ENCODE results near the gene HEPHL1. TPM values are rescaled to one million over a fixed set of nuclear protein-coding genes. Genes with fewer than 3 reads are reported as not detected.

Gene HEPHL1
- total RNA-seq, 1 donor from 2014 or later, result 0.02 TPM

- Histone ChIP-seq H4K20me1 (ENCODE audit: low read depth) (peaks cover 88% of the 10 kb centered on the region), H3F3A (ENCODE audit: low read depth) (peaks cover 6% of the 10 kb centered on the region), H3K36me3 (no peaks in the 10 kb centered on the region), H3K4me3 (no peak overlapping the region), H3K4me2 (no peak overlapping the region), H3K79me2 (ENCODE audit: low read depth) (peaks cover 100% of the 10 kb centered on the region), H3K27me3 (no peaks in the 10 kb centered on the region), H3K9ac (no peak overlapping the region), H3K4me1 (peaks cover 35% of the 10 kb centered on the region), H2AFZ (replicated peaks) (no peak overlapping the region), H3K9me3 (ENCODE audit: low read depth) (no peaks in the 10 kb centered on the region), H3K27ac (no peak overlapping the region)
- H3K27me3 Mint-ChIP-seq (ENCODE audit: insufficient read depth, low read depth), result peaks cover 2% of the 10 kb centered on the region
- H3K27ac Mint-ChIP-seq, result no peak overlapping the region
- TF ChIP-seq CTCF (IDR thresholded peaks at IDR 0.05) (no peak), EZH2 (IDR thresholded peaks at IDR 0.05) (no peak), EZH2phosphoT487 (IDR thresholded peaks at IDR 0.05) (no peak)
- DNase-seq (ENCODE audit: low spot score), result no peak
- H3K36me3 Mint-ChIP-seq, result no peaks in the 10 kb centered on the region
- no peak overlapping the region for H3K4me3 Mint-ChIP-seq
- H3K4me1 Mint-ChIP-seq, result peaks cover 48% of the 10 kb centered on the region
- no peaks in the 10 kb centered on the region for H3K9me3 Mint-ChIP-seq
Observed at GRCh38 chr11:94144664-94145063, 123.5 kb downstream of the HEPHL1 start.

GRCh38 chr11:94145431-94145830 is 124.3 kb downstream of the HEPHL1 start:
- no peak overlapping the region for H3K4me3 Mint-ChIP-seq
- Histone ChIP-seq H3K36me3 (no peaks in the 10 kb centered on the region), H3F3A (ENCODE audit: low read depth) (peaks cover 6% of the 10 kb centered on the region), H3K27ac (no peak overlapping the region), H2AFZ (replicated peaks) (no peak overlapping the region), H4K20me1 (ENCODE audit: low read depth) (peaks cover 88% of the 10 kb centered on the region), H3K27me3 (no peaks in the 10 kb centered on the region), H3K4me1 (peaks cover 30% of the 10 kb centered on the region), H3K79me2 (ENCODE audit: low read depth) (peaks cover 100% of the 10 kb centered on the region), H3K9ac (no peak overlapping the region), H3K4me3 (no peak overlapping the region), H3K9me3 (ENCODE audit: low read depth) (no peaks in the 10 kb centered on the region), H3K4me2 (no peak overlapping the region)
- no peak for TF ChIP-seq CTCF (IDR thresholded peaks at IDR 0.05)
- TF ChIP-seq EZH2phosphoT487 (IDR thresholded peaks at IDR 0.05), result no peak
- TF ChIP-seq EZH2 (IDR thresholded peaks at IDR 0.05), result no peak
- H3K4me1 Mint-ChIP-seq, result peaks cover 46% of the 10 kb centered on the region
- no peaks in the 10 kb centered on the region for H3K9me3 Mint-ChIP-seq
- H3K36me3 Mint-ChIP-seq, result no peaks in the 10 kb centered on the region
- H3K27ac Mint-ChIP-seq, result no peak overlapping the region
- peaks cover 2% of the 10 kb centered on the region for H3K27me3 Mint-ChIP-seq (ENCODE audit: insufficient read depth, low read depth)
- DNase-seq (ENCODE audit: low spot score), result no peak

- H4K20me1 ChIP-seq (ENCODE audit: low read depth), result peaks cover 90% of the 10 kb centered on the region
- H3K9me3 ChIP-seq (ENCODE audit: low read depth), result no peaks in the 10 kb centered on the region
- no peak overlapping the region for H3K9ac ChIP-seq
- H3K4me1 ChIP-seq, result peaks cover 25% of the 10 kb centered on the region
- TF ChIP-seq CTCF (IDR thresholded peaks at IDR 0.05) (no peak), EZH2phosphoT487 (IDR thresholded peaks at IDR 0.05) (no peak), EZH2 (IDR thresholded peaks at IDR 0.05) (no peak)
- H2AFZ ChIP-seq (replicated peaks), result no peak overlapping the region
- Mint-ChIP-seq H3K4me3 (no peak overlapping the region), H3K27ac (no peak overlapping the region), H3K36me3 (no peaks in the 10 kb centered on the region), H3K4me1 (peaks cover 45% of the 10 kb centered on the region), H3K27me3 (ENCODE audit: insufficient read depth, low read depth) (peaks cover 2% of the 10 kb centered on the region), H3K9me3 (no peaks in the 10 kb centered on the region)
- H3K36me3 ChIP-seq, result no peaks in the 10 kb centered on the region
- H3F3A ChIP-seq (ENCODE audit: low read depth), result peaks cover 6% of the 10 kb centered on the region
- H3K27ac ChIP-seq, result no peak overlapping the region
- no peak for DNase-seq (ENCODE audit: low spot score)
- no peak overlapping the region for H3K4me2 ChIP-seq
- no peaks in the 10 kb centered on the region for H3K27me3 ChIP-seq
- H3K4me3 ChIP-seq, result no peak overlapping the region
- H3K79me2 ChIP-seq (ENCODE audit: low read depth), result peaks cover 100% of the 10 kb centered on the region
Observed at GRCh38 chr11:94145916-94146315, 124.8 kb downstream of the HEPHL1 start.

Measured in neural progenitor cell (in vitro differentiated cells).